KMS-11 (cell line): ENCODE results near the gene AOPEP.

Experiments
- H2AFZ ChIP-seq: fragments of 200-600 bp; sonication (generic); 2 replicates; pipeline ENCODE4 v1.6.1; 2016; ENCODE audit warnings: antibody characterized with exemption, mixed run types, low read depth
- H3K27ac ChIP-seq: fragments of 200-600 bp; sonication (generic); 2 replicates; pipeline ENCODE4 v1.6.1; 2016; ENCODE audit warnings: mild to moderate bottlenecking, mixed run types
- H3K27me3 ChIP-seq: fragments of 200-600 bp; sonication (generic); 2 replicates; pipeline ENCODE4 v1.6.1; 2017; ENCODE audit warnings: mild to moderate bottlenecking, low read depth, mixed run types, moderate library complexity; ENCODE audit not compliant: insufficient read depth
- H3K36me3 ChIP-seq: fragments of 200-600 bp; sonication (generic); 2 replicates; pipeline ENCODE4 v1.6.1; 2017; ENCODE audit warnings: mild to moderate bottlenecking, mixed run types; ENCODE audit not compliant: insufficient read depth
- H3K4me1 ChIP-seq: fragments of 200-600 bp; sonication (generic); 2 replicates; pipeline ENCODE4 v1.6.1; 2016; ENCODE audit warnings: mild to moderate bottlenecking, low read depth, mixed run types; ENCODE audit not compliant: poor library complexity, severe bottlenecking
- H3K4me2 ChIP-seq: fragments of 200-600 bp; sonication (generic); 2 replicates; pipeline ENCODE4 v1.7.0; 2016; ENCODE audit warnings: mild to moderate bottlenecking, mixed run types
- H3K4me3 ChIP-seq: fragments of 200-600 bp; sonication (generic); IDR thresholded peaks from 2 replicates; pipeline ENCODE4 v1.6.1; 2017; ENCODE audit warnings: low read depth, low read length, mixed read lengths; ENCODE audit not compliant: insufficient read depth
- H3K79me2 ChIP-seq: fragments of 200-600 bp; sonication (generic); 2 replicates; pipeline ENCODE4 v1.6.1; 2016; ENCODE audit warnings: low read depth, mixed run types; ENCODE audit not compliant: insufficient read depth
- H3K9ac ChIP-seq: fragments of 200-600 bp; sonication (generic); 2 replicates; pipeline ENCODE4 v1.6.1; 2016; ENCODE audit warnings: mild to moderate bottlenecking, mixed run types
- H4K20me1 ChIP-seq: fragments of 200-600 bp; sonication (generic); 2 replicates; pipeline ENCODE4 v1.6.1; 2016; ENCODE audit warnings: mild to moderate bottlenecking, mixed run types; ENCODE audit not compliant: insufficient read depth
- CTCF ChIP-seq: fragments of 200-600 bp; sonication (generic); conservative IDR thresholded peaks from 2 replicates; pipeline ENCODE4 v1.6.1; 2017; ENCODE audit warnings: low read depth, mild to moderate bottlenecking, antibody characterized with exemption, low read length, moderate library complexity, mixed read lengths

The AOPEP gene

DNA sequence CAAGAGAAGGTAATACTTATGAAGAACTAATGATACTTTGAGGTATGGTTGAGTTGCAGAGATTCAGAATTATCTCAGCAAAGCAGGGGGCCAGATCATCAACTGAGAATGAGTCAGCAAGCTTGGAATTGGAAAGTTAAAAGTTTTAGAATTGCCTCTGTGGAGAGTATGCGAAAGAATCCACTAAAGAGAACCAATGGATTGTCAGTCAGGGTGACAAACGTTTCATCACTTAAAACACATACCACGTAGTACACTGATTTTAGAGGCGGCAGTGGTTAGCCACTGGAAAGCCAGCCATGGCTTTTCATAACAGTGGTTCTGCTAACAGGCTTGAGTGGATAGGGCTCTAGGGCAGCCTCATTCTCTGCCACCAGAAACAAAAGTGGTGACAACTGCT, 30.7 kb downstream of the AOPEP start:
- peaks cover 21% of the 10 kb centered on the region for H3K4me1 ChIP-seq
- H2AFZ ChIP-seq, result no peak overlapping the region
- H4K20me1 ChIP-seq, result no peaks in the 10 kb centered on the region
- no peak for TF ChIP-seq CTCF
- H3K79me2 ChIP-seq, result no peaks in the 10 kb centered on the region
- H3K27me3 ChIP-seq, result no peaks in the 10 kb centered on the region
- no peak overlapping the region for H3K4me3 ChIP-seq
- no peak overlapping the region for H3K4me2 ChIP-seq
- no peaks in the 10 kb centered on the region for H3K36me3 ChIP-seq
- H3K27ac ChIP-seq, result no peak overlapping the region
- H3K9ac ChIP-seq, result no peak overlapping the region

GRCh38 chr9:94758031-94758430, 31.5 kb downstream of the AOPEP start:
- Histone ChIP-seq H3K27me3 (no peaks in the 10 kb centered on the region), H3K36me3 (no peaks in the 10 kb centered on the region), H2AFZ (no peak overlapping the region), H3K79me2 (no peaks in the 10 kb centered on the region), H3K27ac (no peak overlapping the region), H3K4me1 (peaks cover 21% of the 10 kb centered on the region), H3K4me3 (no peak overlapping the region), H3K9ac (no peak overlapping the region), H4K20me1 (no peaks in the 10 kb centered on the region), H3K4me2 (no peak overlapping the region)
- TF ChIP-seq CTCF, result no peak

DNA sequence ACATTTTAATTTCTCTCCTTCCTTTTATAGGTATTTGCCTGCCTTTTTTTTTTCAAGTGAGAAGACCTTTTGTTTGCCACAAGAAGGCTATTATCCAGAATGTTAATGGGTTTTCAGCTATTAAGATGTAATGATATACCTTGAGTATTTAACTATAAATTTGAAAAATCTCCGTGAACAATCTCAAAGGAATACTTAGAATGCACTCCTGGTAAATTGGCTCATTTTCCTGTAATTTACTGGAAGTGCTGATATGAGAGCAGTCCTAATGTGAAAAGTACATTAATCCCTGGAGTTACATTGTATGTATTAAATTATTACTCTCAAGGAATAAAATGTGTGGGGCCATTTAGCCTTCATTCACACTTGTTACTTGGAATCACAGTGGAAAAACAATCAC, 32.4 kb downstream of the AOPEP start:
- no peak for TF ChIP-seq CTCF
- Histone ChIP-seq H3K9ac (no peak overlapping the region), H4K20me1 (no peaks in the 10 kb centered on the region), H3K4me3 (no peak overlapping the region), H3K4me1 (peaks cover 19% of the 10 kb centered on the region), H3K27me3 (no peaks in the 10 kb centered on the region), H3K4me2 (no peak overlapping the region), H3K79me2 (no peaks in the 10 kb centered on the region), H3K36me3 (no peaks in the 10 kb centered on the region), H2AFZ (no peak overlapping the region), H3K27ac (no peak overlapping the region)

DNA sequence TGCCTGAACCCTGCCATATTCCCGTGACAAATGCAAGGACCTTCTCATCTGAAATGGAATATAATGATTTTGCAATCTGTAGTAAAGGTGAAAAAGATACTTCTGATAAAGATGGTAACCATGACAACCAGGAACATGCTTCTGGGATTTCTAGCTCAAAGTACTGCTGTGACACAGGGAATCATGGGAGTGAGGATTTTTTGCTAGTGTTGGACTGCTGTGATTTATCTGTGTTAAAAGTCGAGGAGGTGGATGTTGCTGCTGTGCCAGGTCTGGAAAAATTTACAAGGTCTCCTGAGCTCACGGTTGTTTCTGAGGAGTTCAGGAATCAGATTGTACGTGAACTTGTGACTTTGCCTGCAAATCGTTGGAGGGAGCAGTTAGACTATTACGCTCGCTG, 33.5 kb downstream of the AOPEP start:
- Histone ChIP-seq H3K4me1 (peaks cover 8% of the 10 kb centered on the region), H3K36me3 (no peaks in the 10 kb centered on the region), H3K79me2 (no peaks in the 10 kb centered on the region), H3K9ac (no peak overlapping the region), H4K20me1 (no peaks in the 10 kb centered on the region), H2AFZ (no peak overlapping the region), H3K27ac (no peak overlapping the region), H3K4me2 (no peak overlapping the region), H3K27me3 (no peaks in the 10 kb centered on the region), H3K4me3 (no peak overlapping the region)
- no peak for TF ChIP-seq CTCF

- H3K9ac ChIP-seq, result no peak overlapping the region
These were observed 34.2 kb downstream of the AOPEP start for GRCh38 chr9:94760660-94761059.

More at GRCh38 chr9:94760660-94761059, 34.2 kb downstream of the AOPEP start:
- Histone ChIP-seq H3K27me3 (no peaks in the 10 kb centered on the region), H3K36me3 (no peaks in the 10 kb centered on the region), H3K4me3 (no peak overlapping the region), H3K27ac (no peak overlapping the region), H2AFZ (no peak overlapping the region), H3K4me2 (no peak overlapping the region), H3K4me1 (peaks cover 2% of the 10 kb centered on the region), H4K20me1 (no peaks in the 10 kb centered on the region), H3K79me2 (no peaks in the 10 kb centered on the region)
- no peak for TF ChIP-seq CTCF
